ENCODE data around the gene EIF4G3.
"Not testable (repeated sequence)": the region's sequence is repeated elsewhere in the genome, so short reads cannot be mapped to it uniquely, and the experiment has no call there.

The EIF4G3 gene

GRCh38 chr1:21099869-21100131, 76.9 kb downstream of the EIF4G3 start:
- DNase-seq = no peak

- peak; percentile 77 for DNase-seq
Observed at GRCh38 chr1:21099034-21099868, 77.4 kb downstream of the EIF4G3 start.

DNA sequence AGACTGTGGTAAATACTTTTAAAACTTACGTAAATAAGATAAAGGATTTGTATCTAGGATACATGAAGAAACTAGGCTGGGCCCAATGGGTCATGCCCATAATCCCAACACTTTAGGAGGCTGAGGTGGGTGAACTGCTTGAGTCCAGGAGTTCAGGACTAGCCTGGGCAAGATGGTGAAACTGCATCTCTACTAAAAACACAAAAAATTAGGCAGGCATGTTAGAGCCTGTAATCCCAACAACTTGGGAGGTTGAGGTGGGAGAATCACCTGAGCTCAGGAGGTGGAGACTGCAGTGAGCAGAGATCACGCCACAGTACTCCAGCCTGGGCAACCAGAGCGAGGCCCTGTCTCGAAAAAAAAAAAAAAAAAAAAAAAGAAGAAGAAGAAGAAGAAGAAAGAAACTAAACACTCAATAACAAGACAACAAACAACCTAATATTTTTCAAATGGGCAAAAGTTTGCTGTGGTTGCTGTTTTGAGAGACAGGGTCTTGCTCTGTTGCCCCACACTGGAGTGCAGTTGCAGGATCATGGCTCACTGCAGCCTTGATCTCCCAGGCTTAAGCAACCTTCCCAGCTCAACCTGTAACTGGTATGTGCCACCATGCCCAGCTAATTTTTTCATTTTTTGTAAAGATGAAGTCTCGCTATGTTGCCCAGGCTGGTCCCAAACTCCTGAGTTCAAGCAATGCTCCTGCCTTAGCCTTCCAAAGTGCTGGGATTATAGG, 78.3 kb downstream of the EIF4G3 start:
- DNase-seq = no peak

GRCh38 chr1:21097729-21098128, 79.0 kb downstream of the EIF4G3 start:
- no peak for DNase-seq

DNA sequence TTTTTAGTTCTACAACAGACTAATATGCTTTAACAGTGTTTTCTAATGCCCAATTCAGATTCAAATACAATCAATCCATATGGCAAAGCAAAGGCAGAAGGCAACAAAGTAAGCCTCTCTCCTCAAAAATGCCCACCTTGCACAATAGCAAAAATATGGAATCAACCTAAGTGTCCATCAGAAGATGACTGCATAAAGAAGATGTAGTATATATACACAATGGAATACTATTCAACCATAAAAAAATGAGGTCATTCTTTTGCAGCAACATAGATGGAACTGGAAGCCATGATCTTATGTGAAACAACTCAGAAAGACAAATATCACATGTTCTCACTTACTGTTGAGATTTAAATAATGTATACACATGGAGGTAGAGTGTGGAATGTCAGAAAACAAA, 80.7 kb downstream of the EIF4G3 start:
- no peak for DNase-seq

DNA sequence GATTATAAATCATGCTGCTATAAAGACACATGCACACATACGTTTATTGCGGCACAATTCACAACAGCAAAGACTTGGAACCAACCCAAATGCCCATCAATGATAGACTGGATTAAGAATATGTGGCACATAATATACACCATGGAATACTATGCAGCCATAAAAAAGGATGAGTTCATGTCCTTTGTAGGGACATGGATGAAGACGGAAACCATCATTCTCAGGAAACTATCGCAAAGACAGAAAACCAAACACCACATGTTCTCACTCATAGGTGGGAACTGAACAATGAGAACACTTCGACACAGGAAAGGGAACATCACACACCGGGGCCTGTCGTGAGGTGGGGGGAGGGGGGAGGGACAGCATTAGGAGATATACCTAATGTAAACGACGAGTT, 82.4 kb downstream of the EIF4G3 start:
- not testable (repeated sequence) for DNase-seq

DNA sequence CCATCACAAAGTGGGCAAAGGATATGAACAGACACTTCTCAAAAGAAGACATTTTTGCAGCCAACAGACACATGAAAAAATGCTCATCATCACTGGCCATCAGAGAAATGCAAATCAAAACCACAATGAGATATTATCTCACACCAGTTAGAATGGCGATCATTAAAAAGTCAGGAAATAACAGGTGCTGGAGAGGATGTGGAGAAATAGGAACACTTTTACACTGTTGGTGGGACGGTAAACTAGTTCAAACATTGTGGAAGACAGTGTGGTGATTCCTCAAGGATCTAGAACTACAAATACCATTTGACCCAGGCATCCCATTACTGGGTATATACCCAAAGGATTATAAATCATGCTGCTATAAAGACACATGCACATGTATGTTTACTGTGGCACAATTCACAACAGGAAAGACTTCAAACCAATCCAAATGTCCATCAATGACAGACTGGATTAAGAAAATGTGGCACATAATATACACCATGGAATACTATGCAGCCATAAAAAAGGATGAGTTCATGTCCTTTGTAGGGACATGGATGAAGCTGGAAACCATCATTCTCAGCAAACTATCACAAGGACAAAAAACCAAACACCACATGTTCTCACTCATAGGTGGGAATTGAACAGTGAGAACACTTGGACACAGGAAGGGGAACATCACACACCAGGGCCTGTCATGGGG, 83.3 kb downstream of the EIF4G3 start:
- not testable (repeated sequence) for DNase-seq

DNA sequence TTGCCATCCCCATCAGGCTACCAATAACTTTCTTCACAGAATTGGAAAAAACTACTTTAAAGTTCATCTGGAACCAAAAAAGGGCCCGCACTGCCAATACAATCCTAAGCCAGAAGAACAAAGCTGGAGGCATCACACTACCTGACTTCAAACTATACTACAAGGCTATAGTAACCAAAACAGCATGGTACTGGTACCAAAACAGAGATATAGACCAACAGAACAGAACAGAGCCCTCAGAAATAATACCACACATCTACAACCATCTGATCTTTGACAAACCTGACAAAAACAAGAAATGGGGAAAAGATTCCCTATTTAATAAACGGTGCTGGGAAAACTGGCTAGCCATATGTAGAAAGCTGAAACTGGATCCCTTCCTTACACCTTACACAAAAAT, 84.2 kb downstream of the EIF4G3 start:
- not testable (repeated sequence) for DNase-seq

GRCh38 chr1:21091053-21091690, 85.5 kb downstream of the EIF4G3 start:
- peak; percentile 78 for DNase-seq

DNA sequence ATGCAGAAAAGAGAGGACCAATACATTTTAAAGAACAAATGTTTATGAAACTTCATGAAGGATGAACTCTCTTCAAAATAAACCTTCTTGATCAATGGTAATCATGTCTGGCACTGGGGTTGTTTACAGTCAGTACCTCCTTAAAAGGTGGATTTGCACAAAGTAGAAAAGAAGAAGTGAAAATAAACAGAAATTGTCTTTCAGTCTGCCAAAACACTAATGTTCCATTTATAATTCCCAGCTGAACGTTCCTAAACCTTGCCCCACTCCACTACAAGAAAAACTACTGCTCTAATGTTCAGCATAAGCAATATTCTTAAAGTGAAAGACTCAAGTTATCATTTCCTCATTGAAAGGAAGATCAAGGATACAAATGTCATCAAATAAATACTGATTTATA, 86.2 kb downstream of the EIF4G3 start:
- DNase-seq = peak; percentile 11

DNA sequence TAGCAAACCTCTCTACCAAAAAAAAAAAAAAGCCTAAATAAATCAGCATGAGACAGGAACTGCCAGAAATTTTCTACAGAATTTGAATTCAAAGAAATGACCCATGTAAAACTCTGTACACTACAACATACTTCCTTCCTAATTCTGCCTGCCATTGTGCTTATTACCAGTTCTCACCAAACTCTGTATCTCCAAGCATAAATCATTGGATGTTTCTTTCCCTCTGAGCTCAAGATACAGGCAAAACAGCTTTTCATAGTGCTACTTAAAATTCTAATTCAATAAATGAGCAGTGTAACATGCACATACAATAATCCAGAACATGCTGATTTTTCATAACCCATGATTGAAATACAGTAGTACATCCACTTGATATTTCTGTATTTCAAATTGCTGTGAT, 87.0 kb downstream of the EIF4G3 start:
- DNase-seq = no peak

DNA sequence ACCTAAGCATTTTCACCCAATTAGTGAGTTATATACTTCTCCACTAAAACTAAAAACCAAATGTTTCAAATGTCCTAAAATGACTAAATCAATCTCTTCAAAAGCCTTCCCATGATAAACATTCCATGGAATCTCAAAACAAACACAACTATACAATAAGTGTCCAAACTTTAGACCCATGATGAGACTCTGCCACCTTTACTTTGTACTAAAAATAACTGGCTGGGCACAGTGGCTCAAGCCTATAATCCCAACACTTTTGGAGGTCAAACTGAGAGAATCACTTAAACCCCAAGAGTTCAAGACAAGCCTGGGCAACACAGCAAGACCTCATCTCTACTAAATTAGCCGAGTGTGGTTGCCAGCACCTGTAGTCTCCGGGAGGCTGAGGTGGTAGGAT, 87.4 kb downstream of the EIF4G3 start:
- DNase-seq = no peak

GRCh38 chr1:21084111-21084810, 92.4 kb downstream of the EIF4G3 start:
- DNase-seq = no peak

DNA sequence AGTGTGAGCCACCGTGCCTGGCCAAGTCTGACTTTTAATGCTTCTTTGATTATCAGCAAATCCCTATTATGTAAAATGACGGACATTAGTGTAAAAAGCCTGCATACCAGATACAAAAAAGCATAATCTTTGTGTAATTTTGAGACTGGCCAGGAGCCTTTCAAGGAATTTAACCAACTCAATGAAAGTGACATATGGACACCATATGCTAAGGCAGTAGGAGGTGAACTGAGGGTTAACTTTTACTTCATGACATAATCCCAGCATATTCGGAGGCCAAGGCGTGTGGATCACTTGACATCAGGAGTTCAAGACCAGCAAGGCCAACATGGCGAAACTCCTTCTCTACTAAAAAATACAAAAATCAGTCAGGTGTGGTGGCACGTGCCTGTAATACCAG, 94.6 kb downstream of the EIF4G3 start:
- no peak for DNase-seq

DNA sequence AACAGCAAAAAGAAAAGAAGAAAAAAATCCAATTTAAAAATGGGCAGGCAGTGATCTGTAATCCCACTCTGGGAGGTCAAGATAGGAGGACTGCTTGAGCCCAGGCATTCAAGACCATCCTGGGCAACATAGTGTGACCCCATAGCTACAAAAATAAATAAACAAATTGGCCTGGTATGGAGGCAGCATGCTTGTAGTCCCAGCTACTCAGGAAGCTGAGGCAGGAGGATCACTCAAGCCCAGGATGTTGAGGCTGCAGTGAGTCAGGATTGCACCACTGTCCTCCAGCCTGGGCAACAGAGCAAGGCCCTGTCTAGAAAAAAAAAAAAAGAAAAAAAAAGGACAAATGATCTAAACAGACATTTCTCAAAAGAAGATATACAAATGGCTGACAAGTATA, 99.6 kb downstream of the EIF4G3 start:
- DNase-seq = peak; percentile 55

DNA sequence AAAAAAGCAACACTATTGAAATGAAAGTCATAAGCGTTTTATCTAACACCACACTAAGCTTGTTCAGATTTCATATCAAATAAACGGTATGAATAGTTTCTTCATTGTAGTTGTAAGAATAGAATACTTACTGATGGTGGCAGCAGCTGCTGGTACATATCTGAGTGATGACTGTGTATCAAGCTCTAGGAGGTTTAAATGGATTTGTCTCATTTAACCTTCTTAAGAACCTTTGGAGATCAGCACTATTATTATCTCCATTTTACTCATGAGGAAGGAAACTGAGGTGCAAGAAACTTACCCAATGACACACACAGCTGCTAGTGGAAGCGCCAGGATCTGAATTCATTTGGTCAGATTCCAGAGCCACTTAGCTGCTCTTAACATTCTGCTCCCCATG, 104.0 kb downstream of the EIF4G3 start:
- DNase-seq = no peak

DNA sequence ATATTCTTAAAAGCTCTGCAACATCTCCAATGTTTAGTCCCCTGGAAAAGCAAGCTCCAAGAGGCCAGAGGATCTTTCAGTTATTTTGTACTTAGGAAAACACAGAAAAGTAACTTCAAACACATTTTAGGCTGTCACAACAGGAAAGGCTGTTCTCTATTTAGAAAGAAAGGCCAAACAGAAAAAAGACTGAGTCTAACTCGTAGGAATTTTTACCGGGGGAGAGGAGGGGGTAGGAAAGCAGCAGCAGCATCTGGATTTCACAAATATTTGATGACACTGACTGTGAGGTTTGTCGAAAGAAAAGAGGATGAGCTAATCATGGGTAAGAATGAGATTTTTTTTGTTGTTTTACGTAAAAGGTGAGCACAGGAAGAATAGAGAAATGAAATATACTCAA, 107.1 kb downstream of the EIF4G3 start:
- DNase-seq = no peak

- DNase-seq = no peak
Observed at GRCh38 chr1:21068937-21069336, 107.8 kb downstream of the EIF4G3 start.

- DNase-seq = no peak
Observed at GRCh38 chr1:21067551-21068227, 109.0 kb downstream of the EIF4G3 start.

DNA sequence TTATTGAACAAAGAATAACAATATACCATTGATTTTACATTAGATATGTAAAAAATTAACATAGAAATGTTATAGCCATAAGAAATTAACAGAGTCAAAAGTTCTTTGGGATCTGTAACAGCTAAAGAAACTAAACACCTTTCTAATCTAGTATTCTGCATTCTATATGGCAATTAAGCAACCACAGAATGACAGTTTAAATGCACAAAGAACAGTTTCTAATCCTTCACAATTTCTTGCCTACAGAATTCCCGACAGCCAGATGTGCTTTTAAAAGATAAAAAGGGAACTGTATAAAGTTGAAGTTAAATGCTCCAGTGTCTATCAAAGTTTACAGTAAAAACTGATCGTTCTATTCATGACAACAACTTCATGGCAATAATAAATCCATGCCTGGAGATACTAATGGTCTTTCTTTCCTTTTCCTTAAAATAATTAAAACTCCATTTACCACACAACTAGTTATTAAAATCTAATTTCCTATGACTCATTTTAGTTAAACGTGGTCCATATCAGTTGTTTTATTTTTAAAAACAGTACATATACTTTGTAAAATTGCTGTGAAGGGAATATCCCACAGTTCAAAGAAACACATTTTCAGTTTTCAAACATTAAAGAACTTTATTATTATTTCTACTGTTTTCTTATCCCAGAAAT, 110.2 kb downstream of the EIF4G3 start:
- no peak for DNase-seq

GRCh38 chr1:21065851-21066250, 110.8 kb downstream of the EIF4G3 start:
- no peak for DNase-seq

GRCh38 chr1:21064057-21064456, 112.6 kb downstream of the EIF4G3 start:
- DNase-seq = no peak

Measured in MV-4-11 (cell line).